AG04449 (cell line): ENCODE results near the gene CACNA2D3.

Experiments
- CTCF ChIA-PET: fragments of 350-600 bp; formaldehyde crosslinking; extraction: SDS; loops from one replicate; lab custom pipeline; 2021; ENCODE audit warnings: antibody characterized with exemption; lab: Yijun Ruan, JAX
- POLR2A ChIA-PET: fragments of 400-600, 350-600 bp; formaldehyde crosslinking; extraction: SDS; loops from one replicate; lab custom pipeline; 2020; ENCODE audit warnings: antibody characterized with exemption, inconsistent platforms; lab: Yijun Ruan, JAX
- DNase-seq: peaks from one replicate; pipeline ENCODE4 v3.0.0-alpha.2; 2010; ENCODE audit warnings: low read depth, low spot score
- H3K4me3 ChIP-seq: 2 replicates; pipeline ENCODE4 v1.5.1; 2011; ENCODE audit warnings: low read depth, mild to moderate bottlenecking, control low read depth, low read length
- CTCF ChIP-seq: IDR thresholded peaks from one replicate; pipeline ENCODE4 v1.5.1; 2011; ENCODE audit warnings: mild to moderate bottlenecking, moderate library complexity, low read length, control low read depth, inconsistent platforms; ENCODE audit not compliant: insufficient read depth; ENCODE audit errors: missing control alignments

CACNA2D3 gene

GRCh38 chr3:54573858-54574257, 451.5 kb downstream of the CACNA2D3 start:
- TF ChIP-seq CTCF: no peak
- H3K4me3 ChIP-seq: no peak overlapping the region
- no peak for DNase-seq
- CTCF ChIA-PET: no interaction called here
- POLR2A ChIA-PET: no interaction called here

DNA sequence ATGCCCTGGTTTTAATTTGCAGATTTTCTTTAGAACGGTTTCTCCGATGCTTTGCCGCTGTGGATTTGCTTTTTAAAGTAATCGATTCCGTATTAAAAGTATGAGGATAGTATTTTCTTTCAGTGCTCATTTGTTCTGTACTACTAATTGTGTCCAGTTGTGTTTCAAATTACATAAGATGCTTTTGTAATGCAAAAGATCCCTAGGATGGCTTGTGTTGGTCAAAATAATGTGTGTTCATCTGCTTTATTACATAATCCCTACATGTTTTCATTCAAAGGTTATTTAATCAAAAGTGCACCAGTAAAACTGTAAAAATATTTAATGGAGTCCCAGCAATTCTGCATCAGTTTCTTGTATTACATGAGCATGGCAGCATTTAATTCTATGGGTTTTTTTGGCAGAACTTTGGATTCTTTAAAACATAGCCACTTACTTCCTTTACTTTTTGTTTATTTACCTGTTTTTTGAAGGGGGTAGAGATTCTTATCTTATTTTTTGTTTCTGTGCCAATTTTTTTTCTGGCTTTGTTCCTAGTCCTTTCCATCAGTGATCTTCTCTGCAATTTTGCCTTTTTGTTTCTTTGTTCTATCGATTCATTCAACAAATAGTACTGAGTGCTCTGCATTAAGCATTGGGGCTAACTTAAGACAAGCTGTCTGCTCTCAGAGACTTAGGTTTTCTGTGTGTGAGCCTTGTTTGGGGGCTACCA, 452.7 kb downstream of the CACNA2D3 start:
- ChIA-PET CTCF (no interaction called here), POLR2A (no interaction called here)
- TF ChIP-seq CTCF: no peak
- H3K4me3 ChIP-seq: no peak overlapping the region
- no peak for DNase-seq

- CTCF ChIA-PET: no interaction called here
- TF ChIP-seq CTCF: no peak
- DNase-seq: no peak
- POLR2A ChIA-PET: no interaction called here
- no peak overlapping the region for H3K4me3 ChIP-seq
Observed at GRCh38 chr3:54575618-54575960, 453.2 kb downstream of the CACNA2D3 start.

DNA sequence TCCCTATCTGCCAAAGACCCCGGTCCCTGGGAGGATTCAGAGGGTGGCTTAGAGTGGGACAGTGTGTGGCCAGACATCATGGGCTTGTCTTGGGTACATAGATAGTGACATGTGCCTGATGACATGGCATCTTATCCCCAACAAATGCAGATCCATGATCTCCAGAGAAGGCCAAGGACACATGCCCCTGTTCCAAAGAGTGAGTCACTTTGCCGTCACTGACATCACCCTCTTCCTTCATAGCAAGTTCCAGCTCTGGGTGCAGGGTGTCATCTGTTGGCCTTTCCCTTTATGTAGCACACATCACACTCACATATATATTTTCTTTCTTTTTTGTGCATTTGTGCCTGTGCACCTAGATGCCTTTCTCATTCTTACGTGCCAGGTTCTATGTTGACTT, 455.0 kb downstream of the CACNA2D3 start:
- no peak for DNase-seq
- TF ChIP-seq CTCF: no peak
- H3K4me3 ChIP-seq: no peak overlapping the region
- POLR2A ChIA-PET: no interaction called here
- CTCF ChIA-PET: no interaction called here

DNA sequence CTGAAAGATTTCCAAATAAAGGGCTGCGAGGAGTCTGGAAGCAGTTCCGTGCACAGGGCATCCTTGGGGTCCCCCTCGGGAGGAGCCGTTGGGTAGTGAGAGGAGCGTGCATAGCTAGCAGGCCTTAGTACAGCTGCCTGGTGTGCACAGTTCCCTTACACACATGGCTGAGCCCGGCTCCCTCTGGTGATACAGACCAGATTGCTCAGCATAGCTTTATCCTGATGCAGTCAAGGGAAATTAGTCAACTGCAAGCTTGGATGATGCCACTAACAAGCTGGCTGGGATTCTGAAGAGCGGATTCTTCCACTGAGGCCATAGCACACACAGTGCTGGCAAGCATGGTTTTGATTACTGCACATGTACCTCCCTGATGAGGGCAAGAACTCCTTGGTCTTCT, 456.1 kb downstream of the CACNA2D3 start:
- ChIA-PET POLR2A (no interaction called here), CTCF (no interaction called here)
- H3K4me3 ChIP-seq: no peak overlapping the region
- peak; percentile 1 for DNase-seq
- TF ChIP-seq CTCF: no peak

GRCh38 chr3:54580453-54580852, 458.1 kb downstream of the CACNA2D3 start:
- ChIA-PET CTCF (no interaction called here), POLR2A (no interaction called here)
- H3K4me3 ChIP-seq: no peak overlapping the region
- no peak for TF ChIP-seq CTCF
- no peak for DNase-seq
